ENCODE measurements around the gene SORCS2. TPM values are rescaled to one million over a fixed set of nuclear protein-coding genes. Genes with fewer than 3 reads are reported as not detected.

SORCS2 gene
- total and polyA plus RNA-seq, 2 of the 8 experiments (the other 6 are each of a cell fraction or from before 2014, with no cell fraction given), result 0.36 to 1.8 TPM

DNA sequence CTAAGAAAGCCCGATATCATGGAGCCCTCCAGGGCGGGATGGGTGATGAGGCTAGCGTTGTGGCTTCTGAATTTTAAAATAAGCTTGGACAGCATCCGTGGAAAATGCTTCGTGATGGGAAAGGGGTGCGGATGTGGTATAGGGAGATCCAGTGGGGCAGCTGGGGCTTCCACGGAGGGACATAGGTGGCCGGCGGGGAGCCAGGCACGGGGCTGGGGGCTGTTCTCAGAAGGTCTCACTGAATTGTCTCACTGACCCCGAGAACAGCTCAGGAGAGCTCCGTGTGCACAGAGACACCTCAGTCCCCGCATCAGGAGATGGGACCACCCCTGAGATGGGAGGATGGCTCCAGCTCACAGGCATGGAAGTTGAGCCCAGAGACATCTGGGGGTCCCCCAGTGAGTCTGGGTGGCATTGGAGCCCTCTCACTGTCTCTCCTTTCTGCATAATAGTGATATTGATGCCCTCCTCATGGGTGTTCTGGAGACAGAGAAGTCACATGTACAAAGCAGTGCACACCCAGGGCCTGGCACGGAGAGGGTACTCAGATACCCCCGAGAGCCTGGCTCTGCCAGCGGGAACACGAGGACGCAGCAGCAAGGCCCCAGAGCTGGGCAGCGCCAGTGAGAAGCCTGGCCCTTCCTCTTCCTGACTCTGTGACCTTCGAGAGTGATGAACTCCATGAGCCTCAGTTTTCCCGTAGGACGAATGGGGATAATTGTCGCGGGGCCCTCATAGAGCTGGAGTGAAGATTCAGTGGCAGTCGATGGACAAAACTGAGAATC is 313.0 kb downstream of the SORCS2 start (continued):
- no peak for TF ChIP-seq YY1 (IDR thresholded peaks at IDR 0.05; ENCODE audit: low read depth, low read length)
- no peak for TF ChIP-seq BCL11A (IDR thresholded peaks at IDR 0.05; ENCODE audit: low read depth in 2 of 2, low read length in 2 of 2)
- TF ChIP-seq SAP30 (IDR thresholded peaks at IDR 0.05; ENCODE audit: insufficient read depth, insufficient replicate concordance, low read length), result no peak
- TF ChIP-seq, protein P1, sequence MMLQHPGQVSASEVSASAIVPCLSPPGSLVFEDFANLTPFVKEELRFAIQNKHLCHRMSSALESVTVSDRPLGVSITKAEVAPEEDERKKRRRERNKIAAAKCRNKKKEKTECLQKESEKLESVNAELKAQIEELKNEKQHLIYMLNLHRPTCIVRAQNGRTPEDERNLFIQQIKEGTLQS (IDR thresholded peaks at IDR 0.05; ENCODE audit: insufficient read depth, low read depth, low read length), result no peak
- no peak for TF ChIP-seq POLR2AphosphoS5 (IDR thresholded peaks at IDR 0.05; ENCODE audit: low read depth, low read length)
- no peak for TF ChIP-seq POLR2A (IDR thresholded peaks at IDR 0.05; ENCODE audit: control extremely low read depth in 1 of 2, low read depth in 2 of 2, low read length in 2 of 2)
- no peak for TF ChIP-seq SUZ12 (IDR thresholded peaks at IDR 0.05; ENCODE audit: low read length)
- no peak for TF ChIP-seq SIN3A (conservative IDR thresholded peaks at IDR 0.05 in 1 of 2, IDR thresholded peaks at IDR 0.05 in 1 of 2; ENCODE audit: low read depth in 1 of 2, low read length in 2 of 2)
